ENCODE results near the gene LDLR.
"Not testable (repeated sequence)": the region's sequence is repeated elsewhere in the genome, so short reads cannot be mapped to it uniquely, and the experiment has no call there.

The LDLR gene

GRCh38 chr19:11073568-11073967 lies 15.7 kb upstream of the LDLR start:
- no peak for DNase-seq (ENCODE audit: low spot score)

- DNase-seq (ENCODE audit: low spot score) = not testable (repeated sequence)
Observed at GRCh38 chr19:11076792-11077191, 12.5 kb upstream of the LDLR start.

GRCh38 chr19:11078893-11079292 lies 10.4 kb upstream of the LDLR start:
- no peak for DNase-seq (ENCODE audit: low spot score)

GRCh38 chr19:11079999-11080398 lies 9.3 kb upstream of the LDLR start:
- DNase-seq (ENCODE audit: low spot score) = no peak

- DNase-seq (ENCODE audit: low spot score) = no peak
Observed at GRCh38 chr19:11087870-11088505, 1.3 kb upstream of the LDLR start.

- DNase-seq (ENCODE audit: low spot score) = no peak
Observed at GRCh38 chr19:11088506-11089253, 583 bp upstream of the LDLR start.

GRCh38 chr19:11090014-11090263 lies 676 bp downstream of the LDLR start:
- DNase-seq (ENCODE audit: low spot score) = not testable (repeated sequence)

GRCh38 chr19:11090264-11090996 lies 1.2 kb downstream of the LDLR start:
- peak; percentile 95 for DNase-seq (ENCODE audit: low spot score)

GRCh38 chr19:11090997-11091702 lies 1.9 kb downstream of the LDLR start:
- DNase-seq (ENCODE audit: low spot score) = no peak

- DNase-seq (ENCODE audit: low spot score) = no peak
Observed at GRCh38 chr19:11091703-11092153, 2.5 kb downstream of the LDLR start.

GRCh38 chr19:11092181-11092538 lies 2.9 kb downstream of the LDLR start:
- no peak for DNase-seq (ENCODE audit: low spot score)

- DNase-seq (ENCODE audit: low spot score) = no peak
Observed at GRCh38 chr19:11093689-11094238, 4.5 kb downstream of the LDLR start.

- DNase-seq (ENCODE audit: low spot score) = no peak
Observed at GRCh38 chr19:11094520-11094894, 5.2 kb downstream of the LDLR start.

- no peak for DNase-seq (ENCODE audit: low spot score)
Observed at GRCh38 chr19:11096210-11096841, 7.1 kb downstream of the LDLR start.

GRCh38 chr19:11097367-11097766 lies 8.1 kb downstream of the LDLR start:
- not testable (repeated sequence) for DNase-seq (ENCODE audit: low spot score)

- no peak for DNase-seq (ENCODE audit: low spot score)
Observed at GRCh38 chr19:11098327-11098726, 9.1 kb downstream of the LDLR start.

- DNase-seq (ENCODE audit: low spot score) = no peak
Observed at GRCh38 chr19:11098861-11099260, 9.6 kb downstream of the LDLR start.

- DNase-seq (ENCODE audit: low spot score) = no peak
Observed at GRCh38 chr19:11100049-11100448, 10.8 kb downstream of the LDLR start.

GRCh38 chr19:11101057-11101456 lies 11.8 kb downstream of the LDLR start:
- DNase-seq (ENCODE audit: low spot score) = no peak

- no peak for DNase-seq (ENCODE audit: low spot score)
Observed at GRCh38 chr19:11102944-11103343, 13.7 kb downstream of the LDLR start.

GRCh38 chr19:11103667-11104066 lies 14.4 kb downstream of the LDLR start:
- not testable (repeated sequence) for DNase-seq (ENCODE audit: low spot score)
